HG03558 (cell line): ENCODE measurements around the gene GABBR2.

Source experiments
- ATAC-seq: cut with Tn5 transposase; IDR thresholded peaks from one replicate; pipeline ENCODE4 v1.9.1; 2021; ENCODE audit warnings: moderate number of reproducible peaks; ENCODE audit not compliant: unreplicated experiment; ENCODE audit errors: extremely low read depth

GABBR2 gene

GRCh38 chr9:98575379-98576346 is 133.1 kb downstream of the GABBR2 start:
- peak; percentile 59 for ATAC-seq

GRCh38 chr9:98573749-98574278 is 134.9 kb downstream of the GABBR2 start:
- no peak for ATAC-seq

- no peak for ATAC-seq
Measured at GRCh38 chr9:98572796-98573195, 135.9 kb downstream of the GABBR2 start.

DNA sequence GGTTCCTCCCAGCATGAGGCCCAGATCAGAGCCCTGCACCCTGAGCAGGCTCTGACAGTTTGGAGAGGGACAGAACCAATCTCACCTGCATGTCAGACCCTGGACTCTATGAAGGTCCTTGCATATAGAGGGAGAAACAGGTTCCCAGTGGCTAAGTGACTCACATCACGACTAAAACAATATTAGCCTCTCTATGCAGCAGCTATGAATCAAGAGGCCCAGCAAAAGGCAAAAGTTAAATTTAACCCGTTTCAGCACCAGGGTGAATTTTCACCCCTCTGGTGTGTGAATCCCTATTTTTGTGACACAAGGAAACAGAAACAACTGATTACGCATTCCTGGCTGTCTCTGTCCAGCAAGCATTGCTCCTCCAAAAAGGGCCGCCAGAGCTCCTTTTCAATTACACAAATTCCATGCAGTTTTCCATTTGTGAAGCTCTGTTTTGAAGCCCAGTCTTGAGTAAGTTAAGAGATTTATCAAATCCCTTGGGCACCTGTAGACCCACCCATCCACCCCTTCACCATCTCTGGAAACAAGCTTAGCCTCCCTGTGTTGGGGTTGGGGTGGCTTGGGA is 136.6 kb downstream of the GABBR2 start:
- no peak for ATAC-seq

GRCh38 chr9:98571643-98572042 is 137.1 kb downstream of the GABBR2 start:
- ATAC-seq: no peak

DNA sequence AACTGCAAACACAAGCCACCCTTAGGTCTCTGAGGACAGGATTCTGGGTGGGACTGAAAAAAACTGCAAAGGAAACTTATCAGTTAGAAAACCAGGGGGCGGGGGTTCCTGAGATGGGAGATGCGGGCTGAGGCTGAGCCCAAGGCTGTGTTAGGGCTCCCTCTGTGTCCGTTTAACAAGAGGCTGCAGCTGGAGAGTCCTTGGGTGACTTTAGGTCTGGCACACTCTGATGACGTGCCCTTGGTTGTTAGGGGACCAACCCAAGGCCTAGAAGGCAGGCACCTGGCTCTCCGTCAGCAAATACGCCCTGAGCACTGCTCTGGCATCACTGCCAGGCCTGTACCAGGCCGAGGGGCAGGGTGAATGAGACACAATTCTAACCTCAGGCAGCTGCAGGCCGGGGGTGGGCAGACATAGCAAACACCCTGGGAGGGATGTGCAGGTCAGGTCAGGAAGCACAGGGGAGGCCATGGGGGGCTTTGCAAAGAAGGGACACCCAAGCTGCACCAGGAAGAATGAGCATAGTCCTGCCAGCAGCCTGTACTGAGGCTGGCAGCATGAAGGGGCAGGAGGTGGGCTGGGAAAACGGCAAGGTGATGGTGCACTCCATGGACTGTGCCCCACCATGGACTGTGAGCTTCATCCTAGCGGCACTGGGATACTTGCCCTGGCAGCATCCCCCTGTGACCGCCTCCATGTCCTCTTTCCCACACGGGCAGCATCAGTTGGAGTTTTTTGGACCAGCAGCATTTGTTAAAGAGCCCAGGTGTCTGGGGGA is 137.9 kb downstream of the GABBR2 start:
- no peak for ATAC-seq

DNA sequence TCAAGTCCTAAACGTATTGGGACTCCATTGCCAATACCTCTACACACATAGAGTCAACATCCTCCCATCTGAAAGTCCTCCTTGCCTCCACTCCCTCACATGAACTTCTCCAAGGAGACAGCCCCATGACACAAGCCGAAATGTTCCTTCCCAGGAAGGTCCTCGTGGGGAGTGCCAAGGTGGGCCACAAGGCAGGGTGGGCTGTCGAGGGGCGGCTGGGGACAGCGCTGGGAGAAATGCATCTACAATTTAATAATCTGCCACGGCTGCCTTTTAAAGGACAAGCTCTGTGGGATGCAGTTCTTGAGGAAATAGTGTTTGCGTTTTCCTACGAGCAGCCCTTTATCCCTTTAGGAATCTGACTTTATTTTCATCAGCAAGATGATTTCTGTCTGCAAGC is 138.7 kb downstream of the GABBR2 start:
- no peak for ATAC-seq

- ATAC-seq: no peak
Measured at GRCh38 chr9:98569491-98569890, 139.2 kb downstream of the GABBR2 start.

GRCh38 chr9:98568909-98569469 is 139.7 kb downstream of the GABBR2 start:
- ATAC-seq: no peak

- no peak for ATAC-seq
Measured at GRCh38 chr9:98568234-98568908, 140.4 kb downstream of the GABBR2 start.

DNA sequence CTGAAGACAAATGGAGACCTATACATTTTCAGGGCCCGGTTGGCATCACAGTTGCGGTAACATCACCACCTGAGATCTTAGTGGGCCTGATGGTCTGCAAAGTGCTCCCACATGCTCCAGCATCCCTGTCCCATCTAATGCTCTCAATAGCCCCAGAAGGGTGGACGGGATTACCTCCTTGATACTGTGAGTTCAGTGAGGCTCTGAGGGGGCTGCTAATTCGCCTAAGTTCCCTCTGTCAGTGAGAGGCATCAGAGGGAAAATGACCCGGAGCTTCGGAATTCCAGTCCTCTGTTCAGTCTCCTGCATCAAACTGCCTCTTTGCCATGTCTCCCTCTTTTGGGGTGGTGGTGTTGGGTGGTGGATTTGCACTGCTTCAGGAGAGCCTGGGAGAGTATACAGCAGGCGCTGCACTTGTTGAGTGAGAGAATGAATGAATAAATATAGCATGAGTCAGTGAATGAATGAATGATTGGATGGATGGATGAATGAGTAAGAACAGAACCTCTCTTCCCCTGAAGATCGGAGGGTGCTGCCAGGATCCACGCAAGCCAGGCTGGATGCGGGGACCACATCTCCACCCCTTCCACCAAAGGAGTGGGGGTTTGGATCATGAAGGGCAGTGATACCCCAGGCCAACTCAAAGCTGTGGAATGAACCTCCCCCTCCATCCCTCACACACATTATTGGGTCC is 141.0 kb downstream of the GABBR2 start:
- no peak for ATAC-seq

DNA sequence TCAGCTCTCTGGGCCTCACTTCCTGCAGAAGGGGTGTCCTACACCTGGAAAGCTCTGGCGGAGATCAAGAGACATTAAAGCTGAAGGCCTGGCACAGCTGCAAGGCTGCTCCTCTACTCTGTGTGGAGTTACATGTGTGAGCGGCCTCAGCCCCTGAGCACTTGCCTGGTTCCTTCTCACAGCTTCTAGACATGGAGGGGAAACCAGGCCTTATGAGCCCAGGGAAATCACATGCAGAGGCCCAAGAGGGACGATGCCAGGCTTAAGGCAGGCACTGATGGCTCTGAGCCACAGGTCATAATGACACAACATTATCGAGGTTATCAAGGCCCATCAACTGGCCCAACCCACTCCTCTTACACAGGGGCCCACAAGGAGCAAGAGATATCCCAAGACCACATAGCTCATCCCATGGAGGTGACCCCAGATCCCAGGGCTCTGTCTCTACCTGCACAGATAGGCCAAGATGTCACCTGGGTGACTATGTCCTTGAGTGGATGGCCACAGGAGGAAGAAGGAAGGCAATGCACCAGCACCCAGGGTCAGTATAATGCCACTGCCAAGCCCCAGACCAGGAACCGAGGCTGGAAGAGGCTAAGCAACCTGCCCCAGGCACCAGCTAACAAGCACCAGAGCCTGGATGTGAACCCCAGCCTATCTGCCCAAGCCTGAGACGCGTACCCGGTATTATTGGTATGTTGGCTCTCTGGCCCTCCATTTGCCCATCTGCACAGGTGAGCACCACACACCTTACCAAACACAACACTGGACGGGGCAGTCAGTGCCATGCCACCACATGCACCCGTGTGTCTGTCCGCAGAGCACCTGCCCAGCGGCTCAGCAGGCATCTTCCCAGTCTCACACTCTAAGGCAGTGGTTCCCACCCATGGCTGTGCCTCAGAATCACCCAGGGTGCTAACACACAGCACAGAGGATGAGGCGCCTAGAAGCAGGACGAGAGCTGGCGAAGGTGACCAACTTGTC is 143.3 kb downstream of the GABBR2 start:
- no peak for ATAC-seq

DNA sequence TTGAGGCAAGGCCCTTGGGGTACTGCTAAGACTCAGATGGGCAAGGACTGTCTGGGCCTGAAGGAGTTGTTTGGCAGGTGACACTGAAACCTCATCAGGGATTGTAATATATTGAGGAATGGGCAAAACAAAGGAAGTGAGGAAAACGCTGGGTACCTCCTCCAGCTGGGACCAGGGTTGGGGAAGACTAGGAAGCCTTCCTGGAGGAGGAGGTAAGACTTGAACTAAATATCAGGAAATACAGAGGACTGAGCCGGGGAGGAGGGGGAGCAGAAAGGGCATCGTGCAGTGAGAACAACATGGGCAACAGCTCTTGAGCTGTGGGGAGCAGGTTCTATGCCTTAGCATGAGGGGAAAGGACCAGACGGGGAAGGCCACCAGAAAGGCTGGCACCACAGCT is 144.0 kb downstream of the GABBR2 start:
- no peak for ATAC-seq

GRCh38 chr9:98563988-98564387 is 144.7 kb downstream of the GABBR2 start:
- ATAC-seq: no peak

- no peak for ATAC-seq
Measured at GRCh38 chr9:98563212-98563907, 145.4 kb downstream of the GABBR2 start.

GRCh38 chr9:98559561-98559960 is 149.2 kb downstream of the GABBR2 start:
- no peak for ATAC-seq

DNA sequence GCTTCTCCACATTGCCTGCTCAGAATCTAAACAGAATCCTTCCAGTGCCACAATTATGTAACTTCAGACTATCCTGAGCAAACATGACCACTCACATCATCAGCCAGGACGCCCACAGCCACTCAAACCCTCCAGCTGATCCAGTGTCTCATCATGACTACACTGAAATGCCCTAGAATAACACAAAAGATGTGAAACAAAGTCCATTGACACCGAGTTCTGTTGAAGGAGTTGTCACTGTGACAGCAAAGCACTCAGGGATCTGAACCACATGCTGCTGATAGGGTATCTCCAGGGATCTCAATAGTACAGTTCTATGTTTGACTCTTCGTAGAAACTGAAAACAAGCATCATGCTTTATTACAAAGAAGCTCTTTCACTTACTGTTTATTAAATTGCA is 150.2 kb downstream of the GABBR2 start:
- ATAC-seq: no peak

DNA sequence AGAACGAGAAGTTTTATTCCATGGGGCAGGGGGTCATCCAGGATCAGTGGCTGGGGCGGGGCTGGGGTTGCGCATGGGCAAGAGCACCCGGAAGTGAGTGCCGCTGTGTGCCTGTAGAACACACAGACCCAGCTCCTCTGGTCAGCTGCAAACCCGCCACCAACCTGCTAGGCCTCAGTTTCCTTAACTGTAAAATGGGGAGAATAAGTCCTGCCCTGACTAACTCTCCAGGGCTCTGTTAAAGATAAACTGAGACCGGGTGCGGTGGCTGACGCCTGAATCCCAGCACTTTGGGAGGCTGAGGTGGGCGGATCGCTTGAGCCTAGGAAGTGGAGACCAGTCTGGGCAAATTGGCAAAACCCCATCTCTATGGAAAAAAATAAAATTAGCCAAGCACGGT is 152.2 kb downstream of the GABBR2 start:
- ATAC-seq: no peak
